ENCODE data around the gene COL8A2.

COL8A2 gene

GRCh38 chr1:36111151-36111550 lies 13.9 kb downstream of the COL8A2 start:
- DNase-seq (ENCODE audit: low spot score), result no peak

GRCh38 chr1:36109041-36109679 lies 15.9 kb downstream of the COL8A2 start:
- peak; percentile 59 for DNase-seq (ENCODE audit: low spot score)

- no peak for DNase-seq (ENCODE audit: low spot score)
Observed at GRCh38 chr1:36108314-36108713, 16.7 kb downstream of the COL8A2 start.

- no peak for DNase-seq (ENCODE audit: low spot score)
Observed at GRCh38 chr1:36107394-36107793, 17.6 kb downstream of the COL8A2 start.

- no peak for DNase-seq (ENCODE audit: low spot score)
Observed at GRCh38 chr1:36106269-36106668, 18.8 kb downstream of the COL8A2 start.

GRCh38 chr1:36101546-36101945 lies 23.5 kb downstream of the COL8A2 start:
- DNase-seq (ENCODE audit: low spot score), result no peak

- DNase-seq (ENCODE audit: low spot score), result no peak
Observed at GRCh38 chr1:36100376-36100775, 24.6 kb downstream of the COL8A2 start.

GRCh38 chr1:36099681-36100341 lies 25.2 kb downstream of the COL8A2 start:
- DNase-seq (ENCODE audit: low spot score), result peak; percentile 68

GRCh38 chr1:36098650-36099365 lies 26.2 kb downstream of the COL8A2 start:
- no peak for DNase-seq (ENCODE audit: low spot score)

- no peak for DNase-seq (ENCODE audit: low spot score)
Observed at GRCh38 chr1:36097693-36098585, 27.1 kb downstream of the COL8A2 start.

- DNase-seq (ENCODE audit: low spot score), result no peak
Observed at GRCh38 chr1:36096500-36097432, 28.3 kb downstream of the COL8A2 start.

- no peak for DNase-seq (ENCODE audit: low spot score)
Observed at GRCh38 chr1:36095760-36096405, 29.1 kb downstream of the COL8A2 start.

GRCh38 chr1:36094621-36095061 lies 30.4 kb downstream of the COL8A2 start:
- no peak for DNase-seq (ENCODE audit: low spot score)

- DNase-seq (ENCODE audit: low spot score), result no peak
Observed at GRCh38 chr1:36093929-36094328, 31.1 kb downstream of the COL8A2 start.

GRCh38 chr1:36093226-36093625 lies 31.8 kb downstream of the COL8A2 start:
- DNase-seq (ENCODE audit: low spot score), result no peak

- no peak for DNase-seq (ENCODE audit: low spot score)
Observed at GRCh38 chr1:36092798-36093185, 32.2 kb downstream of the COL8A2 start.

GRCh38 chr1:36092166-36092797 lies 32.7 kb downstream of the COL8A2 start:
- DNase-seq (ENCODE audit: low spot score), result no peak

- DNase-seq (ENCODE audit: low spot score), result no peak
Observed at GRCh38 chr1:36091698-36092097, 33.3 kb downstream of the COL8A2 start.

GRCh38 chr1:36091141-36091540 lies 33.9 kb downstream of the COL8A2 start:
- no peak for DNase-seq (ENCODE audit: low spot score)
